HepG2 (cell line): ENCODE measurements around the gene NOX4. TPM values are rescaled to one million over a fixed set of nuclear protein-coding genes. Genes with fewer than 3 reads are reported as not detected.

ENCODE experiments used
- ATAC-seq: fragments of 200-7000 bp; cut with Tn5 transposase; 3 replicates; pipeline ENCODE4 v1.9.1; 2020; ENCODE audit warnings: mild to moderate bottlenecking, moderate library complexity
- BruUV-seq: library from RNA; stranded (reverse); fragments of 400-500 nt; replicated peaks from 2 replicates; lab custom pipeline; 2021; lab: Mats Ljungman, UMichigan
- CTCF ChIA-PET: fragments of 300-600 bp; formaldehyde crosslinking; extraction: SDS; loops from one replicate; lab custom pipeline; 2021; ENCODE audit warnings: low total read pairs, inconsistent platforms, low intra/inter-chr PET ratio; lab: Yijun Ruan, JAX
- POLR2A ChIA-PET: fragments of 350-600 bp; sonication (Branson Sonifier 250); formaldehyde crosslinking; loops from one replicate; lab custom pipeline; 2020; ENCODE audit warnings: antibody characterized with exemption, inconsistent platforms; lab: Yijun Ruan, JAX
- DNase-seq: peaks from one replicate; pipeline ENCODE4 v3.0.0-alpha.2; 2015; ENCODE audit warnings: low spot score
- FAIRE-seq: peaks from 3 replicates; lab custom pipeline; 2011; peaks lifted over from hg19 to GRCh38; lab: Jason Lieb, UNC
- H2AFZ ChIP-seq: one replicate; pipeline ENCODE4 v1.6.1; 2011; ENCODE audit warnings: low read length, inconsistent platforms
- H3K27ac ChIP-seq: fragments of 300-600 bp; 3 replicates; pipeline ENCODE4 v1.8.0; 2011; ENCODE audit warnings: mixed run types, mild to moderate bottlenecking, mixed read lengths, low read length, inconsistent platforms; ENCODE audit not compliant: insufficient read depth; ENCODE audit errors: extremely low read length
- H3K27me3 ChIP-seq, 2 experiments: fragments of 200-600 bp in 1 of 2; 2 replicates in 1 of 2; 3 replicates in 1 of 2; pipeline versions ENCODE4 v1.6.0 to v1.8.0; 2011; ENCODE audit warnings: low read length in 2 of 2, mild to moderate bottlenecking in 2 of 2, moderate library complexity in 2 of 2, inconsistent platforms in 1 of 2; ENCODE audit not compliant: insufficient read depth in 2 of 2, control insufficient read depth in 1 of 2
- H3K36me3 ChIP-seq, 2 experiments: fragments of 200-600 bp in 1 of 2; replicated peaks in 1 of 2; 2 replicates in 1 of 2; 3 replicates in 1 of 2; pipeline versions ENCODE4 v1.5.1 to v1.8.0; 2011; ENCODE audit warnings: low read length in 2 of 2, inconsistent platforms in 1 of 2; ENCODE audit not compliant: insufficient read depth in 2 of 2, control insufficient read depth in 1 of 2
- H3K4me1 ChIP-seq: 2 replicates; pipeline ENCODE4 v1.5.1; 2012; ENCODE audit warnings: low read length, inconsistent platforms; ENCODE audit not compliant: insufficient read depth
- H3K4me2 ChIP-seq: 2 replicates; pipeline ENCODE4 v1.6.0; 2011; ENCODE audit warnings: low read depth, low read length, inconsistent platforms
- H3K4me3 ChIP-seq, 3 experiments: fragments of 200-600 bp in 1 of 3; sonication (generic), shearing (Covaris generic) in 1 of 3; replicated peaks in 1 of 3; 2 replicates each; pipeline ENCODE4 v1.5.1; 2011 to 2016; ENCODE audit warnings: low read length in 3 of 3, inconsistent platforms in 2 of 3, low read depth in 2 of 3, mild to moderate bottlenecking in 2 of 3, control low read depth in 1 of 3, mixed read lengths in 1 of 3; ENCODE audit not compliant: insufficient read depth in 1 of 3
- H3K79me2 ChIP-seq: one replicate; pipeline ENCODE4 v1.6.1; 2011; ENCODE audit warnings: low read length, inconsistent platforms; ENCODE audit not compliant: insufficient read depth
- H3K9ac ChIP-seq: 2 replicates; pipeline ENCODE4 v1.6.0; 2011; ENCODE audit warnings: mild to moderate bottlenecking, low read depth, low read length, inconsistent platforms; ENCODE audit not compliant: insufficient read depth
- H3K9me3 ChIP-seq: 2 replicates; pipeline ENCODE4 v1.5.1; 2012; ENCODE audit warnings: mild to moderate bottlenecking, low read length
- H4K20me1 ChIP-seq: 2 replicates; pipeline ENCODE4 v1.6.0; 2011; ENCODE audit warnings: inconsistent platforms, mild to moderate bottlenecking, low read length, moderate library complexity; ENCODE audit not compliant: insufficient read depth
- DRAP1 ChIP-seq: IDR thresholded peaks from 2 replicates; pipeline ENCODE4 v1.6.1; 2016; ENCODE audit warnings: missing genetic modification reagents, missing compliant biosample characterization
- EP300 ChIP-seq, 3 experiments: sonication (generic) in 1 of 3; formaldehyde crosslinking in 1 of 3; IDR thresholded peaks; 2 replicates each; pipeline versions ENCODE4 v1.5.1 to v1.6.1; 2011 to 2020; ENCODE audit warnings: low read depth in 2 of 3, low read length in 2 of 3, borderline replicate concordance in 1 of 3, improper control_type of control experiment in 1 of 3, mild to moderate bottlenecking in 1 of 3, missing genetic modification reagents in 1 of 3, moderate library complexity in 1 of 3
- FOXO1 ChIP-seq: sonication (generic); formaldehyde crosslinking; IDR thresholded peaks from 2 replicates; pipeline ENCODE4 v1.4.0; 2020; ENCODE audit warnings: missing genetic modification reagents
- GMEB1 ChIP-seq: sonication (generic); formaldehyde crosslinking; IDR thresholded peaks from 2 replicates; pipeline ENCODE4 v1.5.1; 2020; ENCODE audit warnings: missing genetic modification reagents, mild to moderate bottlenecking, borderline replicate concordance
- MEIS2 ChIP-seq: sonication (generic); formaldehyde crosslinking; IDR thresholded peaks from 2 replicates; pipeline ENCODE4 v1.9.0; 2021; ENCODE audit warnings: mild to moderate bottlenecking, missing genetic modification reagents
- NR1H2 ChIP-seq: sonication (generic); formaldehyde crosslinking; IDR thresholded peaks from 2 replicates; pipeline ENCODE4 v1.8.1; 2022; ENCODE audit warnings: low read depth, missing genetic modification reagents, borderline replicate concordance
- TBX2 ChIP-seq: sonication (generic); formaldehyde crosslinking; IDR thresholded peaks from 2 replicates; pipeline ENCODE4 v1.5.0; 2020; ENCODE audit warnings: missing genetic modification reagents, mild to moderate bottlenecking, borderline replicate concordance
- TSC22D2 ChIP-seq: sonication (generic); formaldehyde crosslinking; IDR thresholded peaks from 2 replicates; pipeline ENCODE4 v1.5.1; 2020; ENCODE audit warnings: missing genetic modification reagents, mild to moderate bottlenecking, borderline replicate concordance
- ZBTB46 ChIP-seq: sonication (generic); formaldehyde crosslinking; IDR thresholded peaks from 2 replicates; pipeline ENCODE4 v1.4.0; 2020; ENCODE audit warnings: mild to moderate bottlenecking, missing genetic modification reagents, borderline replicate concordance
- ZNF224 ChIP-seq: sonication (generic); formaldehyde crosslinking; IDR thresholded peaks from 2 replicates; pipeline ENCODE4 v1.5.0; 2020; ENCODE audit warnings: mild to moderate bottlenecking, missing genetic modification reagents
- ZNF672 ChIP-seq: sonication (generic); formaldehyde crosslinking; IDR thresholded peaks from 2 replicates; pipeline ENCODE4 v1.8.1; 2022; ENCODE audit warnings: missing genetic modification reagents
- WGBS: methylation state at CpG from one replicate; pipeline ENCODE4 v1.1.6; 2017; ENCODE audit warnings: low lambda C conversion rate; 5-methylcytosine and 5-hydroxymethylcytosine counted together
- in situ Hi-C: cut with HindIII; loops from 2 replicates; pipeline ENCODE4 v1.10.0; 2017; ENCODE audit warnings: low pct_unique_long_range_greater_than_20kb; ENCODE audit not compliant: extremely low pct_ligation_motif_present
- intact Hi-C: fragments of 100-400 bp; cut with micrococcal nuclease; formaldehyde crosslinking; loops from one replicate; pipeline ENCODE4 v1.10.0; 2022; ENCODE audit not compliant: unreplicated experiment
- polyA plus RNA-seq, 8 experiments: library from polyadenylated mRNA; depleted of rRNA in 3 of 8; stranded (reverse) in 7 of 8; unstranded in 1 of 8; fragments of >200 nt; fragmentation: Illumina TruSeq in 4 of 8; extraction: Trizol in 4 of 8; gene quantifications; 2 replicates each; pipeline versions ENCODE4 v1.2.1 to v1.2.3, GENCODE V29; 2011 to 2016; ENCODE audit warnings: low read depth in 4 of 8, missing spikeins in 1 of 8, mixed read lengths in 1 of 8; ENCODE audit not compliant: insufficient read depth in 1 of 8
- total RNA-seq, 5 experiments: library from RNA; depleted of rRNA; stranded (reverse); fragments of >200 nt; fragmentation: Illumina TruSeq; extraction: Trizol; gene quantifications; 2 replicates each; pipeline ENCODE4 v1.2.3, GENCODE V29; 2016; ENCODE audit warnings: low read depth in 1 of 5

Gene NOX4
- total and polyA plus RNA-seq, 2 of the 13 experiments (the other 11 are each of a cell fraction or from before 2014, with no cell fraction given), result not detected

GRCh38 chr11:89442801-89443200 lies 48.4 kb downstream of the NOX4 start:
- 0% methylated on average over 2 of the region's 2 CpGs for WGBS
- H3K4me2 ChIP-seq, result no peak overlapping the region
- H3K9ac ChIP-seq, result no peak overlapping the region
- in situ Hi-C loops (no loop called here), intact Hi-C loops (no loop called here)
- H3K27ac ChIP-seq, result no peak overlapping the region
- FAIRE-seq (no peak), ATAC-seq (no peak), DNase-seq (no peak)
- H3K4me1 ChIP-seq, result no peaks in the 10 kb centered on the region
- H3K79me2 ChIP-seq, result no peaks in the 10 kb centered on the region
- no peaks in the 10 kb centered on the region for H3K36me3 ChIP-seq
- ChIA-PET CTCF (no interaction called here), POLR2A (no interaction called here)
- H3K4me3 ChIP-seq, result no peak overlapping the region
- H3K9me3 ChIP-seq, result no peaks in the 10 kb centered on the region
- TF ChIP-seq DRAP1 (CRISPR knock-in tag) (no peak), ZNF224 (no peak), ZNF672 (CRISPR knock-in tag) (no peak), FOXO1 (CRISPR knock-in tag) (no peak), GMEB1 (CRISPR knock-in tag) (no peak), EP300 (IDR thresholded peaks at IDR 0.05; ENCODE audit: low read depth in 2 of 2, low read length in 2 of 2) (no peak), EP300 (CRISPR knock-in tag; IDR thresholded peaks at IDR 0.05; ENCODE audit: borderline replicate concordance) (no peak), TSC22D2 (CRISPR knock-in tag) (no peak), TBX2 (CRISPR knock-in tag) (no peak), MEIS2 (CRISPR knock-in tag) (no peak), ZBTB46 (CRISPR knock-in tag) (no peak), NR1H2 (CRISPR knock-in tag) (no peak)
- H2AFZ ChIP-seq, result no peak overlapping the region
- no peaks in the 10 kb centered on the region for H4K20me1 ChIP-seq
- BruUV-seq, result no TSS peak
- H3K27me3 ChIP-seq, result no peaks in the 10 kb centered on the region
